H9 (cell line): ENCODE results near the gene STMN3. TPM values are rescaled to one million over a fixed set of nuclear protein-coding genes. Genes with fewer than 3 reads are reported as not detected.

ENCODE experiments used
- DNase-seq: peaks from one replicate; pipeline ENCODE4 v3.0.0-alpha.2; 2017
- H2AFZ ChIP-seq: one replicate; pipeline ENCODE4 v1.6.1; 2013; ENCODE audit warnings: mild to moderate bottlenecking, low read length, control low read depth, moderate library complexity
- H2AK5ac ChIP-seq: 2 replicates; pipeline ENCODE4 v1.6.1; 2013; ENCODE audit warnings: low read length, control low read depth, mixed read lengths; ENCODE audit not compliant: insufficient read length
- H2BK120ac ChIP-seq: one replicate; pipeline ENCODE4 v1.6.1; 2013; ENCODE audit warnings: low read depth, mild to moderate bottlenecking, low read length, control low read depth, inconsistent platforms; ENCODE audit not compliant: poor library complexity, severe bottlenecking
- H2BK12ac ChIP-seq: 2 replicates; pipeline ENCODE4 v1.6.1; 2013; ENCODE audit warnings: low read length, control low read depth, mixed read lengths, low read depth; ENCODE audit not compliant: insufficient read length
- H2BK15ac ChIP-seq: 2 replicates; pipeline ENCODE4 v1.6.1; 2013; ENCODE audit warnings: low read depth, low read length, control low read depth
- H2BK20ac ChIP-seq: one replicate; pipeline ENCODE4 v1.6.1; 2013; ENCODE audit warnings: low read depth, mild to moderate bottlenecking, low read length, control low read depth, inconsistent platforms; ENCODE audit not compliant: poor library complexity, severe bottlenecking
- H2BK5ac ChIP-seq: 2 replicates; pipeline ENCODE4 v1.6.1; 2013; ENCODE audit warnings: low read length, control low read depth, mixed read lengths; ENCODE audit not compliant: insufficient read length
- H3K14ac ChIP-seq: 2 replicates; pipeline ENCODE4 v1.6.1; 2013; ENCODE audit warnings: low read length, control low read depth; ENCODE audit not compliant: insufficient read depth
- H3K18ac ChIP-seq: 2 replicates; pipeline ENCODE4 v1.6.1; 2013; ENCODE audit warnings: low read depth, mild to moderate bottlenecking, mixed read lengths, low read length, control low read depth; ENCODE audit not compliant: insufficient read length
- H3K23ac ChIP-seq: 2 replicates; pipeline ENCODE4 v1.6.1; 2013; ENCODE audit warnings: low read length, control low read depth, mixed read lengths, low read depth; ENCODE audit not compliant: insufficient read length
- H3K23me2 ChIP-seq: 2 replicates; pipeline ENCODE4 v1.6.1; 2013; ENCODE audit warnings: low read depth, mild to moderate bottlenecking, mixed read lengths, low read length, control low read depth; ENCODE audit not compliant: insufficient read length, poor library complexity, severe bottlenecking
- H3K27ac ChIP-seq: 2 replicates; pipeline ENCODE4 v1.5.1; 2013; ENCODE audit warnings: low read length, control low read depth, mixed read lengths, low read depth; ENCODE audit not compliant: insufficient read length
- H3K27me3 ChIP-seq: 2 replicates; pipeline ENCODE4 v1.6.1; 2013; ENCODE audit warnings: low read length, control low read depth, inconsistent platforms; ENCODE audit not compliant: insufficient read depth
- H3K4ac ChIP-seq: 2 replicates; pipeline ENCODE4 v1.6.1; 2013; ENCODE audit warnings: low read depth, mild to moderate bottlenecking, control low read depth, inconsistent platforms, low read length, moderate library complexity
- H3K4me1 ChIP-seq: 2 replicates; pipeline ENCODE4 v1.6.1; 2013; ENCODE audit warnings: low read length, control low read depth, inconsistent platforms; ENCODE audit not compliant: insufficient read depth
- H3K4me2 ChIP-seq: 2 replicates; pipeline ENCODE4 v1.6.1; 2013; ENCODE audit warnings: low read length, control low read depth, mixed read lengths; ENCODE audit not compliant: insufficient read length, insufficient read depth
- H3K56ac ChIP-seq: 2 replicates; pipeline ENCODE4 v1.6.1; 2013; ENCODE audit warnings: low read depth, mild to moderate bottlenecking, mixed read lengths, low read length, control low read depth; ENCODE audit not compliant: insufficient read length
- H3K79me1 ChIP-seq: 2 replicates; pipeline ENCODE4 v1.6.1; 2013; ENCODE audit warnings: low read depth, mild to moderate bottlenecking, moderate library complexity, low read length, control low read depth, inconsistent platforms; ENCODE audit not compliant: insufficient read depth, poor library complexity, severe bottlenecking
- H3K79me2 ChIP-seq: 2 replicates; pipeline ENCODE4 v1.6.1; 2013; ENCODE audit warnings: low read length, control low read depth, inconsistent platforms; ENCODE audit not compliant: insufficient read depth
- H3K9ac ChIP-seq: 2 replicates; pipeline ENCODE4 v1.6.1; 2013; ENCODE audit warnings: low read length, control low read depth, mixed read lengths; ENCODE audit not compliant: insufficient read length; ENCODE audit errors: extremely low read depth
- H3K9me3 ChIP-seq: one replicate; pipeline ENCODE4 v1.6.1; 2013; ENCODE audit warnings: low read depth, low read length, inconsistent platforms; ENCODE audit not compliant: control insufficient read depth
- H3T11ph ChIP-seq: one replicate; pipeline ENCODE4 v1.6.1; 2013; ENCODE audit warnings: mild to moderate bottlenecking, low read length, control low read depth, inconsistent platforms
- H4K20me1 ChIP-seq: one replicate; pipeline ENCODE4 v1.6.1; 2013; ENCODE audit not compliant: control insufficient read depth, insufficient read length, insufficient read depth
- H4K5ac ChIP-seq: 2 replicates; pipeline ENCODE4 v1.6.1; 2013; ENCODE audit warnings: low read depth, mild to moderate bottlenecking, mixed read lengths, low read length, control low read depth; ENCODE audit not compliant: insufficient read length
- H4K8ac ChIP-seq: replicated peaks from 2 replicates; pipeline ENCODE4 v1.6.1; 2013; ENCODE audit warnings: low read length, control low read depth, mixed read lengths, low read depth; ENCODE audit not compliant: insufficient read length
- H4K91ac ChIP-seq: 2 replicates; pipeline ENCODE4 v1.6.1; 2013; ENCODE audit warnings: low read depth, mild to moderate bottlenecking, moderate library complexity, mixed read lengths, low read length, control low read depth; ENCODE audit not compliant: insufficient read length
- H3K27ac Mint-ChIP-seq, 3 experiments: 2 replicates in 2 of 3; 3 replicates in 1 of 3; pipeline ENCODE4 v1.8.0; 2020 to 2021; ENCODE audit warnings: mixed read lengths in 3 of 3, mild to moderate bottlenecking in 1 of 3, moderate library complexity in 1 of 3
- H3K27me3 Mint-ChIP-seq: 2 replicates; pipeline ENCODE4 v1.8.0; 2021; ENCODE audit warnings: low read depth, mild to moderate bottlenecking, moderate library complexity, mixed read lengths
- H3K36me3 Mint-ChIP-seq, 3 experiments: 2 replicates in 2 of 3; 3 replicates in 1 of 3; pipeline ENCODE4 v1.8.0; 2020 to 2021; ENCODE audit warnings: low read depth in 3 of 3, mixed read lengths in 3 of 3; ENCODE audit not compliant: insufficient read depth in 1 of 3
- H3K4me1 Mint-ChIP-seq, 2 experiments: 2 replicates each; pipeline ENCODE4 v1.8.0; 2020; ENCODE audit warnings: mixed read lengths in 2 of 2
- H3K4me3 Mint-ChIP-seq, 2 experiments: 2 replicates in 1 of 2; 3 replicates in 1 of 2; pipeline ENCODE4 v1.8.0; 2020 to 2021; ENCODE audit warnings: mild to moderate bottlenecking in 2 of 2, mixed read lengths in 2 of 2, moderate library complexity in 1 of 2
- H3K9me3 Mint-ChIP-seq, 2 experiments: 2 replicates in 1 of 2; 3 replicates in 1 of 2; pipeline ENCODE4 v1.8.0; 2020; ENCODE audit warnings: mild to moderate bottlenecking in 2 of 2, mixed read lengths in 2 of 2, moderate library complexity in 1 of 2
- CTCF ChIP-seq: fragments of 200-600 bp; sonication (generic); conservative IDR thresholded peaks from 3 replicates; pipeline ENCODE4 v1.8.0; 2021; ENCODE audit warnings: antibody characterized with exemption, mild to moderate bottlenecking
- WGBS: extraction: QIAGEN DNeasy Blood & Tissue Kit; methylation state at CpG from one replicate; pipeline ENCODE4 v1.1.7; 2013; ENCODE audit warnings: missing lambda C conversion rate, low lambda C conversion rate, mixed read lengths; ENCODE audit not compliant: insufficient read length; ENCODE audit errors: extremely low coverage; 5-methylcytosine and 5-hydroxymethylcytosine counted together
- total RNA-seq: library from RNA; stranded (reverse); gene quantifications from 2 replicates; pipeline ENCODE4 v1.2.1, GENCODE V29; 2021

The STMN3 gene
- total RNA-seq, 1 experiment from 2014 or later, result 54.0 TPM

- Mint-ChIP-seq H3K4me1 (peaks cover 12 to 13% of the 10 kb centered on the region in 2 experiments), H3K4me3 (no peak overlapping the region), H3K36me3 (peaks cover 48 to 63% (median 59%) of the 10 kb centered on the region in 3 experiments), H3K27ac (no peak overlapping the region), H3K9me3 (peaks cover 17 to 19% of the 10 kb centered on the region in 2 experiments), H3K27me3 (no peaks in the 10 kb centered on the region; the same call in 1 of the 2 replicates)
- H3K18ac ChIP-seq, result no peak overlapping the region
- no peak overlapping the region for H3K23ac ChIP-seq
- H3K9me3 ChIP-seq, result peaks cover 13% of the 10 kb centered on the region
- H2BK15ac ChIP-seq, result no peak overlapping the region
- H3K4ac ChIP-seq, result no peak overlapping the region
- H2BK20ac ChIP-seq, result no peak overlapping the region
- no peak overlapping the region for H2BK12ac ChIP-seq
- no peak overlapping the region for H2AK5ac ChIP-seq
- H3K14ac ChIP-seq, result no peak overlapping the region
- H3T11ph ChIP-seq, result no peak overlapping the region
- TF ChIP-seq CTCF, result no peak
- no peaks in the 10 kb centered on the region for H3K4me1 ChIP-seq
- H4K91ac ChIP-seq, result no peak overlapping the region
- H4K5ac ChIP-seq, result no peak overlapping the region
- no CpG with 5 or more reads among the region's 8 CpGs for WGBS
- DNase-seq, result no peak
- H3K23me2 ChIP-seq, result no peaks in the 10 kb centered on the region
- H2BK5ac ChIP-seq, result no peak overlapping the region
- H3K27ac ChIP-seq, result no peak overlapping the region
- no peak overlapping the region for H3K4me2 ChIP-seq
- no peak overlapping the region for H2AFZ ChIP-seq
- H3K79me1 ChIP-seq, result peaks cover 4% of the 10 kb centered on the region
- H3K79me2 ChIP-seq, result peaks cover under 1% of the 10 kb centered on the region; the same call in 1 of the 2 replicates
- no peak overlapping the region for H4K8ac ChIP-seq
- no peak overlapping the region for H2BK120ac ChIP-seq
- no peak overlapping the region for H3K56ac ChIP-seq
- no peaks in the 10 kb centered on the region for H3K27me3 ChIP-seq
- no peak overlapping the region for H3K9ac ChIP-seq
- H4K20me1 ChIP-seq, result no peaks in the 10 kb centered on the region
Observed at GRCh38 chr20:63617876-63618265, 35.4 kb downstream of the STMN3 start.
